GM19193 (cell line): ENCODE results near the gene ZNF358.

ENCODE experiments used
- POLR2A ChIP-seq: IDR thresholded peaks from 4 replicates; pipeline ENCODE4 v1.6.1; 2011; ENCODE audit not compliant: insufficient read depth, insufficient read length; ENCODE audit errors: extremely low read depth

The ZNF358 gene

DNA sequence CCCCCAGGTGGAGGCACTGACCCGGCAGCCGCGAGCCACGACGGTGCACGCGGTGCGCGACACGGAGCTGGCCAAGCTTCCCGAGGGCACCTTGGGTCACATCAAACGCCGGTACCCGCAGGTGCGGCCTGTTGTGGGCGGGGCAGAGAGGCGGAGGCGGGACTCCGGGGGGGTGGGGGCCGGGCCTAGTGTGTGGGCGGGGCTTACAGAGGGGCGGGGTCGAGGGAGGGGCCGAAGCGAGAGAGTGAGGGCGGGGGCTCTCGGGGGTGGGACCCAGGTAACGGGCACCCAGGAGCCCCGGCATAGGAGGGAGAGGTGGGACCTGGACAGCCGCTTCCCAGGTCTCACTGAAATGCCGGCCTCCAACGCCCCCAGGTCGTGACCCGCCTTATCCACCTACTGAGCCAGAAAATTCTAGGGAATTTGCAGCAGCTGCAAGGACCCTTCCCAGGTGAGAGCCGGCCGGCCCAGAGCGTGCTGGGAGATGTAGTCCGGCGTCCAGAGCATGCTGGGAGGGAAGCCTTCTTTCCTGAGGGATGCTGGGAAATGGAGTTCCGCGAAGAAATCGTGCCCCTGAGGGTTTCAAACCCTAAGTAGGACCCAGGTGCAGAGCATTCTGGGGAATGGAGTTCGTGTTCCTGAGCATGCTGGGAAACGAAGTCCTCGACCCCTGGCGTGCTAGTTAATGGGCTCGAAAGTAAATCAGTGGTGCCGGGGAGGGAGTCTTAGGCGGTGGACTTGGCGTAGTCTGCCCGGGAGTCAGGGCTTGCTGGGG lies 35.3 kb downstream of the ZNF358 start:
- no peak for TF ChIP-seq POLR2A

GRCh38 chr19:7552781-7553180 lies 36.9 kb downstream of the ZNF358 start:
- TF ChIP-seq POLR2A, result no peak

DNA sequence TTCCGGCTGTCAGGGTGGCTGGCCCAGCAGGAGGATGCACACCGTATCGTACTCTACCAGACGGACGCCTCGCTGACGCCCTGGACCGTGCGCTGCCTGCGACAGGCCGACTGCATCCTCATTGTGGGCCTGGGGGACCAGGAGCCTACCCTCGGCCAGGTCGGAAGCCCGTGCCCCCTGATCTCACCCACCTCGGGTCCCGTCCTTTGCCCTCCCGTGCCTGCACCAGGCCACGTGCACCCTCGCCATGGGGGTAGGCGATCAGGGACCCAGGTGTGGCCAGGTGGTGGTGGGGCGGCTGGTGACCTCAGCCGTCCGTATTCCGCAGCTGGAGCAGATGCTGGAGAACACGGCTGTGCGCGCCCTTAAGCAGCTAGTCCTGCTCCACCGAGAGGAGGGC lies 38.7 kb downstream of the ZNF358 start:
- TF ChIP-seq POLR2A, result no peak

GRCh38 chr19:7554990-7555864 lies 39.3 kb downstream of the ZNF358 start:
- no peak for TF ChIP-seq POLR2A

GRCh38 chr19:7556696-7557315 lies 40.9 kb downstream of the ZNF358 start:
- no peak for TF ChIP-seq POLR2A

- TF ChIP-seq POLR2A, result no peak
Measured at GRCh38 chr19:7558667-7559066, 42.8 kb downstream of the ZNF358 start.

DNA sequence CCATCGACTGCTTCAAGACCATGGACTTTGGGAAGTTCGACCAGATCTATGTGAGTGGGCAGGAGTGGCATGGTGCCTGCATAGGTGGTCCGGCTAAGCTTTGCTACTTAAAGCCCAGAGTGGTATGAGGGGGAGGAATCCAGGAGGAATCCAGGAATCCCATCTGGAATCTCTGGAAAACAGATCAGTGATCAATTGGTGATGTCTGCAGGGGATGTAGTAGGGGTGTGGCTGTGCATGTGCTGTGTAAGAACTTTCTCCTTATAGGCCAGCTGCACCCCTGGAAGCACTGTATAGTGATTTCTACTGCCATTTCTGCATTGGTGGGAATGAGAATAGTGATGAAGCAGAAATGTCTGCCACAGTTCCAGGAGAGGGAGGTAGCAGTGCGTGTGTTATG lies 43.2 kb downstream of the ZNF358 start:
- TF ChIP-seq POLR2A, result no peak

GRCh38 chr19:7560255-7560654 lies 44.4 kb downstream of the ZNF358 start:
- no peak for TF ChIP-seq POLR2A

DNA sequence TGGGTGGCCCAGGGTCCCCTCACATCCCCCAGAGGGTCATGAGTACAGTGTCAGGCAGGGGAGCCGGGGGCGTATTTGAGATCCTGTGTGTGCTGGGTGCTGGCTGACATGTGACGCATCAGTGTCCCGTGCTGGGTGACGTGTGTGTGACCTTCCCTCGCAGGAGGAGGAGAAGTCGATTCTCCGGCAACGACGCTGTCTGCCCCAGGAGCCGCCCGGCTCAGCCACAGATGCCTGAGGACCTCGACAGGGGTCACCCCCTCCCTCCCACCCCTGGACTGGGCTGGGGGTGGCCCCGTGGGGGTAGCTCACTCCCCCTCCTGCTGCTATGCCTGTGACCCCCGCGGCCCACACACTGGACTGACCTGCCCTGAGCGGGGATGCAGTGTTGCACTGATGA lies 45.4 kb downstream of the ZNF358 start:
- no peak for TF ChIP-seq POLR2A

DNA sequence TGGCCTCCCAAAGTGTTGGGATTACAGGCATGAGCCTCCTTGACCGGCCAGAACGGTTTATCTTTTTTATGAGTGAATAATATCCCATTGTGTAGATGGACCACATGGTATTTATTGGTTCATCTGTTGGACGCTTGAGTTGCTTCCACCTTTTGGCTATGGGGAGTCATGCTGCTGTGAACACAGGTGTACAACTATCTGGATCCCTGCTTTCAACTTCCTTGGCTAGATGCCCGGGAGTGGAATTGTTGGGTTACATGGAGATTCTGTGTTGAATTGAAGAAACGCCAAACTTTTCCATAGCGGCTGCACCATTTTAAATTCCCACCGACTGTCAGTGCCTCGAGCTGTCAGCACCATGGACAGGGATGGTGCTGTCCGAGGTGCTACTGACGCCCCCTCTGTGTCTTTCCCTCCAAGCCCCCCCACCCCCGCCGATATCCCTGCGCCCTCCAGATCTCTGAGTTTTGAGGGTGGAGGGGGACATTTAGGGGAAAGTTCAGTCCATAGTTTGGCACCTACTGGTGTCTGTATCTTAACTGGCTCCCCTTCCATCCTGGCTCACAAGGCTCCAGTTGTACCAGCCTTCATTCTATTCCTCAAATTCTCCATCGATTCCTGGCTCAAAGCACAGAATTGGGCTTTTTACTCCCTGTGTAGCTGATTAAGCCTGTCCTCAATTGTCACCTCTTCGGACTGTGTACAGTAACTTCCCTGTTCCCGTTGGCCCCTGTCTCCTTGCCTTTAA lies 46.9 kb downstream of the ZNF358 start:
- no peak for TF ChIP-seq POLR2A

DNA sequence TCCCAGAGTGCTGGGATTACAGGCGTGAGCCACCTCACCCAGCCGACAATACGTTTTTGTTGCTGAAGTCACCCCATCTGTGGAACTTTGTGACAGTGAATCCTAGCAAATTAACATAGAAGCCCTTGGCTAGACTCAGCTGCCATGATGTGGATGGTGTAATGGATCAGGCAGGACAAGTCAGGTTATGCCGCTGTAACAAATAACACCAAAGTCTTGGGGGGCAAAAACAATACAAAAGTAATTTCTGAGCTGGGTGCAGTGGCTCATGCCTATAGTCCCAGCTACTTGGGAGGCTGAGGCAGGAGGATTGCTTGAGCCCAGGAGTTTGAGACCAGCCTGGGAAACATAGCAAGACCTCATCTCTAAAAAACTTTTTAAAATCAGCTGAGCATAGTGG lies 49.0 kb downstream of the ZNF358 start:
- TF ChIP-seq POLR2A, result no peak

DNA sequence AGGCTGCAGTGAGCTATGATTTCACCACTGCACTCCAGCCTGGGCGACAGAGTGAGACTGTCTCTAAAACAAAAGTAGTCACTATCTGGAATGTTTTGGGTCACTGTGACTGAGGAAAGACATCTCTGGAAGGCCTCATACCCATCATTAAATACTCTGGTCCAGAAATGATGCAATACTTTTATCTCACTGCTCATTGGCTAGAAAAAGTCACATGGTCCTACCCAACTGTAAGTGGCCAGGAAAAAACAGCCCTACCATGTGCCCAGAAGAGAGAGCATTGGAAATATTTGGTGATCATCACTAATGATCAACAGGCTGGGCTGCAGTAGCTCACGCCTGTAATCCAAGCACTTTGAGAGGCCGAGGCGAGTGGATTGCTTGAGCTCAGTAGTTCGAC lies 49.4 kb downstream of the ZNF358 start:
- TF ChIP-seq POLR2A, result no peak
